ENCODE measurements around the gene TUBB2B. TPM values are rescaled to one million over a fixed set of nuclear protein-coding genes. Genes with fewer than 3 reads are reported as not detected.

TUBB2B gene
- total and polyA plus RNA-seq, 7 donors = 2.3 to 24.9 (median 12.7) TPM

- H3K9me3 ChIP-seq = no peaks in the 10 kb centered on the region
- no peak for DNase-seq
- H3K27ac ChIP-seq = peak overlapping the region in 3 of 4 donors; percentile 22 to 91 (median 26)
- peak overlapping the region in 3 of 4 donors; percentile 43 to 56 (median 52) for H3K4me3 ChIP-seq
- 2 to 3% methylated on average over 28 of the region's 28 CpGs for WGBS, 2 donors
- intact Hi-C loops (cut with DNase I) = loop anchor here (2.0 to 5.0 kb wide), 4 partner anchors 17 to 162 kb away; partner anchors contain the start of genes RIPK1 and TUBB2A
- peaks cover 19 to 70% (median 42%) of the 10 kb centered on the region in 3 donors for H3K27me3 ChIP-seq
- H3K36me3 ChIP-seq = no peaks in the 10 kb centered on the region
- no peak for TF ChIP-seq POLR2A (IDR thresholded peaks at IDR 0.05)
- peak in 2 of 4 donors; percentile 7 to 22 for TF ChIP-seq POLR2AphosphoS5 (IDR thresholded peaks at IDR 0.05)
- TF ChIP-seq CTCF (IDR thresholded peaks at IDR 0.05) = no peak
- no peak for TF ChIP-seq EP300 (IDR thresholded peaks at IDR 0.05)
- H3K4me1 ChIP-seq = peaks cover 0 to 58% (median 50%) of the 10 kb centered on the region in 4 donors
These were observed 2.2 kb upstream of the TUBB2B start for GRCh38 chr6:3229566-3230178.

- no peak for DNase-seq
- peaks cover 19 to 70% (median 42%) of the 10 kb centered on the region in 3 donors for H3K27me3 ChIP-seq
- H3K4me1 ChIP-seq = peaks cover 0 to 58% (median 50%) of the 10 kb centered on the region in 4 donors
- H3K27ac ChIP-seq = peak overlapping the region in 3 of 4 donors; percentile 22 to 91 (median 26)
- 2% methylated on average over 62 of the region's 62 CpGs for WGBS, 2 donors
- H3K36me3 ChIP-seq = no peaks in the 10 kb centered on the region
- H3K9me3 ChIP-seq = no peaks in the 10 kb centered on the region
- intact Hi-C loops (cut with DNase I) = no loop called here
- peak overlapping the region; percentile 1 to 56 (median 48) for H3K4me3 ChIP-seq
- TF ChIP-seq POLR2AphosphoS5 (IDR thresholded peaks at IDR 0.05) = peak in 3 of 4 donors; percentile 19 to 39 (median 23)
- no peak for TF ChIP-seq POLR2A (IDR thresholded peaks at IDR 0.05)
These were observed 1.5 kb upstream of the TUBB2B start for GRCh38 chr6:3228771-3229565.

GRCh38 chr6:3228046-3228671, 706 bp upstream of the TUBB2B start:
- intact Hi-C loops (cut with DNase I) = no loop called here
- DNase-seq = no peak
- Histone ChIP-seq H3K27ac (peak overlapping the region in 3 of 4 donors; percentile 42 to 91 (median 45)), H3K36me3 (no peaks in the 10 kb centered on the region), H3K4me1 (peaks cover 0 to 58% (median 50%) of the 10 kb centered on the region in 4 donors), H3K27me3 (peaks cover 19 to 66% (median 42%) of the 10 kb centered on the region in 3 donors), H3K9me3 (no peaks in the 10 kb centered on the region), H3K4me3 (peak overlapping the region; percentile 1 to 56 (median 48))
- TF ChIP-seq CTCF (IDR thresholded peaks at IDR 0.05) (no peak), POLR2AphosphoS5 (IDR thresholded peaks at IDR 0.05) (peak in 1 of 4 donors; percentile 8)
- 1 to 2% methylated on average over 38 of the region's 38 CpGs for WGBS, 2 donors

GRCh38 chr6:3226481-3227362, 731 bp downstream of the TUBB2B start:
- no peaks in the 10 kb centered on the region for H3K36me3 ChIP-seq
- H3K4me3 ChIP-seq = peak overlapping the region; percentile 32 to 56 (median 48)
- H3K27me3 ChIP-seq = peaks cover 15 to 51% (median 42%) of the 10 kb centered on the region in 3 donors
- H3K4me1 ChIP-seq = peaks cover 0 to 48% (median 46%) of the 10 kb centered on the region in 4 donors
- TF ChIP-seq POLR2AphosphoS5 (IDR thresholded peaks at IDR 0.05) (no peak), POLR2A (IDR thresholded peaks at IDR 0.05) (no peak), CTCF (IDR thresholded peaks at IDR 0.05) (no peak), EP300 (IDR thresholded peaks at IDR 0.05) (no peak)
- intact Hi-C loops (cut with DNase I) = no loop called here
- peak overlapping the region in 3 of 4 donors; percentile 42 to 91 (median 45) for H3K27ac ChIP-seq
- H3K9me3 ChIP-seq = no peaks in the 10 kb centered on the region
- DNase-seq = no peak
- WGBS, 2 donors = 2 to 3% methylated on average over 54 of the region's 54 CpGs

Data from sigmoid colon (tissue), 7 donors.